HG03520 (cell line): ENCODE measurements around the gene CTDP1.
"Not testable (repeated sequence)": the region's sequence is repeated elsewhere in the genome, so short reads cannot be mapped to it uniquely, and the experiment has no call there.

Experiments used
- ATAC-seq: cut with Tn5 transposase; IDR thresholded peaks from one replicate; pipeline ENCODE4 v1.9.1; 2021; ENCODE audit warnings: mild to moderate bottlenecking, moderate library complexity; ENCODE audit not compliant: unreplicated experiment

The CTDP1 gene

GRCh38 chr18:79681484-79682387 is 2.1 kb downstream of the CTDP1 start:
- ATAC-seq, result no peak

- no peak for ATAC-seq
Observed at GRCh38 chr18:79682481-79682880, 2.9 kb downstream of the CTDP1 start.

GRCh38 chr18:79682894-79683625 is 3.5 kb downstream of the CTDP1 start:
- no peak for ATAC-seq

GRCh38 chr18:79683626-79684282 is 4.2 kb downstream of the CTDP1 start:
- ATAC-seq, result no peak

- ATAC-seq, result no peak
Observed at GRCh38 chr18:79684283-79684631, 4.7 kb downstream of the CTDP1 start.

- ATAC-seq, result no peak
Observed at GRCh38 chr18:79684787-79685186, 5.2 kb downstream of the CTDP1 start.

- ATAC-seq, result no peak
Observed at GRCh38 chr18:79685281-79685680, 5.7 kb downstream of the CTDP1 start.

- no peak for ATAC-seq
Observed at GRCh38 chr18:79685971-79686370, 6.4 kb downstream of the CTDP1 start.

- no peak for ATAC-seq
Observed at GRCh38 chr18:79687806-79688205, 8.2 kb downstream of the CTDP1 start.

- no peak for ATAC-seq
Observed at GRCh38 chr18:79690071-79690470, 10.5 kb downstream of the CTDP1 start.

- no peak for ATAC-seq
Observed at GRCh38 chr18:79690586-79691482, 11.2 kb downstream of the CTDP1 start.

- no peak for ATAC-seq
Observed at GRCh38 chr18:79692056-79692455, 12.5 kb downstream of the CTDP1 start.

GRCh38 chr18:79692886-79693285 is 13.3 kb downstream of the CTDP1 start:
- ATAC-seq, result no peak

- no peak for ATAC-seq
Observed at GRCh38 chr18:79693561-79694205, 14.1 kb downstream of the CTDP1 start.

- not testable (repeated sequence) for ATAC-seq
Observed at GRCh38 chr18:79694206-79694894, 14.7 kb downstream of the CTDP1 start.

- ATAC-seq, result no peak
Observed at GRCh38 chr18:79694895-79695213, 15.3 kb downstream of the CTDP1 start.

GRCh38 chr18:79695269-79695668 is 15.7 kb downstream of the CTDP1 start:
- ATAC-seq, result no peak

- no peak for ATAC-seq
Observed at GRCh38 chr18:79695856-79696850, 16.6 kb downstream of the CTDP1 start.
